ENCODE results near the gene UBC.
"Not testable (repeated sequence)": the region's sequence is repeated elsewhere in the genome, so short reads cannot be mapped to it uniquely, and the experiment has no call there.

UBC gene

DNA sequence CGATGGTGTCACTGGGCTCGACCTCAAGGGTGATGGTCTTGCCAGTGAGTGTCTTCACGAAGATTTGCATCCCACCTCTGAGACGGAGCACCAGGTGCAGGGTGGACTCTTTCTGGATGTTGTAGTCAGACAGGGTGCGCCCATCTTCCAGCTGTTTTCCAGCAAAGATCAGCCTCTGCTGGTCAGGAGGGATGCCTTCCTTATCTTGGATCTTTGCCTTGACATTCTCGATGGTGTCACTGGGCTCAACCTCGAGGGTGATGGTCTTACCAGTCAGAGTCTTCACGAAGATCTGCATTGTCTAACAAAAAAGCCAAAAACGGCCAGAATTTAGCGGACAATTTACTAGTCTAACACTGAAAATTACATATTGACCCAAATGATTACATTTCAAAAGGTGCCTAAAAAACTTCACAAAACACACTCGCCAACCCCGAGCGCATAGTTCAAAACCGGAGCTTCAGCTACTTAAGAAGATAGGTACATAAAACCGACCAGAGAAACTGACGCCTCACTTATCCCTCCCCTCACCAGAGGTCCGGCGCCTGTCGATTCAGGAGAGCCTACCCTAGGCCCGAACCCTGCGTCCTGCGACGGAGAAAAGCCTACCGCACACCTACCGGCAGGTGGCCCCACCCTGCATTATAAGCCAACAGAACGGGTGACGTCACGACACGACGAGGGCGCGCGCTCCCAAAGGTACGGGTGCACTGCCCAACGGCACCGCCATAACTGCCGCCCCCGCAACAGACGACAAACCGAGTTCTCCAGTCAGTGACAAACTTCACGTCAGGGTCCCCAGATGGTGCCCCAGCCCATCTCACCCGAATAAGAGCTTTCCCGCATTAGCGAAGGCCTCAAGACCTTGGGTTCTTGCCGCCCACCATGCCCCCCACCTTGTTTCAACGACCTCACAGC lies 717 bp downstream of the UBC start:
- no peak for DNase-seq

DNA sequence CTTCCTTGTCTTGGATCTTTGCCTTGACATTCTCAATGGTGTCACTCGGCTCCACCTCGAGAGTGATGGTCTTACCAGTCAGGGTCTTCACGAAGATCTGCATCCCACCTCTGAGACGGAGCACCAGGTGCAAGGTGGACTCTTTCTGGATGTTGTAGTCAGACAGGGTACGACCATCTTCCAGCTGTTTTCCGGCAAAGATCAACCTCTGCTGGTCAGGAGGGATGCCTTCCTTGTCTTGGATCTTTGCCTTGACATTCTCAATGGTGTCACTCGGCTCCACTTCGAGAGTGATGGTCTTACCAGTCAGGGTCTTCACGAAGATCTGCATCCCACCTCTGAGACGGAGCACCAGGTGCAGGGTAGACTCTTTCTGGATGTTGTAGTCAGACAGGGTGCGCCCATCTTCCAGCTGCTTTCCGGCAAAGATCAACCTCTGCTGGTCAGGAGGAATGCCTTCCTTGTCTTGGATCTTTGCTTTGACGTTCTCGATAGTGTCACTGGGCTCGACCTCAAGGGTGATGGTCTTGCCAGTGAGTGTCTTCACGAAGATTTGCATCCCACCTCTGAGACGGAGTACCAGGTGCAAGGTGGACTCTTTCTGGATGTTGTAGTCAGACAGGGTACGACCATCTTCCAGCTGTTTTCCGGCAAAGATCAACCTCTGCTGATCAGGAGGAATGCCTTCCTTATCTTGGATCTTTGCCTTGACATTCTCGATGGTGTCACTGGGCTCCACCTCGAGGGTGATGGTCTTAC lies 1.7 kb downstream of the UBC start:
- DNase-seq: not testable (repeated sequence)

DNA sequence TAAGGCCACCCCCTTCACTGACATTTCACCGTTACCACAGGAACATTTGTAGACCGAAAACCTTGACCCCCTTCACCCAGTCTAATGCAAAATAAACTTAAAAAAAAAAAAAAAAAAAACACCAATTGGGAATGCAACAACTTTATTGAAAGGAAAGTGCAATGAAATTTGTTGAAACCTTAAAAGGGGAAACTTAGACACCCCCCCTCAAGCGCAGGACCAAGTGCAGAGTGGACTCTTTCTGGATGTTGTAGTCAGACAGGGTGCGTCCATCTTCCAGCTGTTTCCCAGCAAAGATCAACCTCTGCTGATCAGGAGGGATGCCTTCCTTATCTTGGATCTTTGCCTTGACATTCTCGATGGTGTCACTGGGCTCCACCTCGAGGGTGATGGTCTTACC lies 2.9 kb downstream of the UBC start:
- not testable (repeated sequence) for DNase-seq

DNA sequence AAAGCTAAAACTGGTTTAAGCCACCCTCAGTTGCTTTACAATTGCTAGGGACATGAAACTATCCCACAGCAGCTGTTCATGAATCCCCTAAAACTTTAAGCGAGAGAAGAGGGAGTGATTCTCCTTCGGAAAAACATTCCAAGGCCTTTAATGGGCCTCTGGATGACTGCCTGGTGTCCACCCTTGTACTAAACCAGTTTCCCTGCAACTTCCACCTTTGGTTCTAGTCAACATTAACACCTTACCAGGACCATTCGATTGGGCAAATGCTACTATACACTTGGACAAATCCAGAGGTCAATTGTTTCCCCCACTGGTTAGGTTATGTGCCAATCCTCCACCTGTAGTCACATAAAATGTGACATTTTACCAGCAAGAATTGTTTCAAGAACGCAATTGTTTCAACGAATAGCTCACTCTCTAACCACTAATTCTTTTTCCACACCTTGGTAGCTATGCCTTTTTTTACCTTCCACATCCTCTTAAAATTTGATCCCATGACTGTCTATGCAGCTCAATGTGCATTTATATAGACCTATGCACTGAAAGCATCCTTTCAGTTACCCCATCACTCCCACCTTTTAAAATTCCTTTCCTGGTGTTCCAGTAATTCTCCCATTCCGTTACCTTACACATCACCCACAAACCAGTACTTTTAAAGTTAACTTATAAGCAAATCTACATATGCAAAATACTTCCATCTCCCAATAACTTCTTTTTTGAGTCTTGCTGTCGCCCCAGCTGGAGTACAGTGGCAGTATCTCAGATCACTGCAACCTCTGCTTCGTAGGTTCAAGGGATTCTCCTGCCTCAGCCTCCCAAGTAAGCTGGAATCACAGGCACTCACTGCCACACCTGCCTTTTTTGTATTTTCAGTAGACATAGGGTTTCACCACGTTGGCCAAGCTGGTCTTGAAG lies 3.6 kb downstream of the UBC start:
- DNase-seq: no peak

GRCh38 chr12:124909831-124910560 lies 4.5 kb downstream of the UBC start:
- DNase-seq: no peak

- DNase-seq: no peak
Observed at GRCh38 chr12:124906606-124907261, 7.7 kb downstream of the UBC start.

DNA sequence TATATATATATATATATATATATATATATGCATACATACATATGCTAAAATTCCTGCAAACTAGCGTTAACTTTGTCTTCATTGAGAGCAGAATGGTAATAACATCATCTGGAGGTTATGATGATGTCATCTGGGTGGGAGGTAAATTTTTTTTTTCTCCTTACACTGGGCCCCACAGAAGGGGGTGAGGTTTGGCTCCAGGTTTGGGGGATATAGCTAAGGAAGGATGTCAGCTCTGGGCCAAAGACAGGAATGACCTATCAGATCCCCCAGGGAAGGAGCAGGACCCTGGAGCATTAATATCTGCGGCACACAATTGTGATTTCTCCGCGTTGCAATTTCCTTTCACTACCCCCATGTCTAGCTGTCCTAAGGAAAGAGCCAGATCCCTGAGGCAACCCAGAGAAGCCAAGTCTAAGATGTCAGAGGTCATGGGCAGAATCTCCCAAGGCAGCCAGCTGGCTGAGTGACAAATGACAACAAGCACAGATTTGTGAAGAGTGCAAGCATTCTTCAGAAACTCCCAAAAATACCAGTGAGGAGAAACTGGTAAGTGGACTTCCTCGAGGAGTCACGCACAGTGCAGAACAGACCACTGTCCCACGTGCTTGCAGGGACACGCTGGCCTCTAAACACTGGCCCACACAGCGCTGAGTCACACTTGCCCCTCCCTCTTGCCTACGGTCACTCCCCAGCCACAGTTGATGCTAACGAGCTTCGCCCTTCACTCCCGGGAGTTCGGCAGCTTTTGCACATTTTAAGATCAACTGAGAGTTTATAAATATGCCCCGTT lies 9.9 kb downstream of the UBC start:
- DNase-seq: peak; percentile 71

GRCh38 chr12:124902916-124903315 lies 11.5 kb downstream of the UBC start:
- peak; percentile 66 for DNase-seq

DNA sequence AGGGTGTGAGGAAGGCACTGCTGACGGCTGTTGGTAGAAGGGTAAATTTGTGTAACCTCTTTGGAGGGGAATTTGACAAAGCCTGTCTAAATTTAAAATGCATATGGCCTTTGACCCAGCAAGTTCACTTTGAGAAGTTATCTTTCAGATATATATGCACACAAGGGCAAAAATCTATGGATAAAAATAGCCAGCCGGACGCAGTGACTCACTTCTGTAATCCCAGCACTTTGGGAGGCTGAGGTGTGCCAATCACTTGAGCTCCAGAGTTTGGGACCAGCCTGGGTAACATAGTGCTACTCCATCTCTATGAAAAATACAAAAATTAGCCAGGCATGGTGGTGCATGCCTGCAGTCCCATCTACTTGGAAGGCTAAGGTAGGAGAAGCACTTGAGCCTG lies 13.4 kb downstream of the UBC start:
- peak; percentile 71 for DNase-seq

DNA sequence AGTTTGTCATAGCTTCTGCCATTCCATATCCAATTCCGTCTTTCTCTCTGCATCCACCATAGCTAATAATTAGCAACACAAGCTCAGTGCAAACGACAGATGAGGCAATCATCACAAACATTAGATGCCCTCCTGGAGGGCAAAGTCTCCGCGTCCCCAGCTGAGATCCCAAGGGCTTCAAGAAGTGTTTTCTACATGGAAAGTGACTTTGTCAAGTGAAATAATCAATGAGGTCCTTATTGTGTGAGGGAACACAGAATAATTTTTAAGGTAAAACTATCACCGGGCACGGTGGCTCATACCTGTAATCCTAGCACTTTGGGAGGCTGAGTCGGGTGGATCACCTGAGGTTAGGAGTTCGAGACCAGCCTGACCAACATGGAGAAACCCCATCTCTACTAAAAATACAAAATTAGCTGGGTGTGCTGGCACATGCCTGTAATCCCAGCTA lies 14.1 kb downstream of the UBC start:
- DNase-seq: not testable (repeated sequence)

GRCh38 chr12:124898923-124899294 lies 15.5 kb downstream of the UBC start:
- DNase-seq: no peak

DNA sequence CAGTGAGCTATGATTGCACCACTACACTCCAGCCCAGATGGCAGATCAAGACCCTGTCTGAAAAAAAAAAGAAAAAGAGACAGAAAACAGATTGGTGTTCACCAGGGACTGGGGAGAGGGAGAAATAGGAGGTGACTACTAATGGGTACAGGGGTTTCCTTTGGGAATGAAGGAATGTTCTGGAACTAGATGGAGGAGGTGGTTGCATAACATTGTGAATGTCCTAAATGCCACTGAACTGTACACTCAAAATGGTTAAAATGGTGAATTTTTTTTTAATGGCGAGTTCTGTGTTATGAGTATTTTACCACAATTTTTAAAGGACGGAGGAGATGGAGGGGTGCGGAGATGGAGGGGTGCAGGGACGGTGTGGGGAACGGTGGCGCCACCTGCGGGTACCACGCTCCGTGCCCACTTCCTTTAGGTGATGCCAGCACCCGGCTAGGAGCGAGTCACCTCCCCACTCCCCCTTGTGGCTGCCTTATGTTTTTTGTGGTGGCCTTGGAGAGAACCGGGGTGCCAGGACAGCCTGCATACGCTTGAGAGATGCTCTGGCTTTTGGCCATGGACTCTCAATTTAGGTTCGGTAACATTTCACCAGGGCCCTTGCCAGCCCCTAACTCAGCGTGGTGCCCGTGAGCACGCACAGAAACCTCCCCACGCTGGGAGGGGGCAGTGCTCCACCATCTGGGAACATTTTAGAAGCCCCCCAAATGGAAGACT lies 16.1 kb downstream of the UBC start:
- peak; percentile 45 for DNase-seq

GRCh38 chr12:124896461-124896860 lies 18.0 kb downstream of the UBC start:
- DNase-seq: no peak

DNA sequence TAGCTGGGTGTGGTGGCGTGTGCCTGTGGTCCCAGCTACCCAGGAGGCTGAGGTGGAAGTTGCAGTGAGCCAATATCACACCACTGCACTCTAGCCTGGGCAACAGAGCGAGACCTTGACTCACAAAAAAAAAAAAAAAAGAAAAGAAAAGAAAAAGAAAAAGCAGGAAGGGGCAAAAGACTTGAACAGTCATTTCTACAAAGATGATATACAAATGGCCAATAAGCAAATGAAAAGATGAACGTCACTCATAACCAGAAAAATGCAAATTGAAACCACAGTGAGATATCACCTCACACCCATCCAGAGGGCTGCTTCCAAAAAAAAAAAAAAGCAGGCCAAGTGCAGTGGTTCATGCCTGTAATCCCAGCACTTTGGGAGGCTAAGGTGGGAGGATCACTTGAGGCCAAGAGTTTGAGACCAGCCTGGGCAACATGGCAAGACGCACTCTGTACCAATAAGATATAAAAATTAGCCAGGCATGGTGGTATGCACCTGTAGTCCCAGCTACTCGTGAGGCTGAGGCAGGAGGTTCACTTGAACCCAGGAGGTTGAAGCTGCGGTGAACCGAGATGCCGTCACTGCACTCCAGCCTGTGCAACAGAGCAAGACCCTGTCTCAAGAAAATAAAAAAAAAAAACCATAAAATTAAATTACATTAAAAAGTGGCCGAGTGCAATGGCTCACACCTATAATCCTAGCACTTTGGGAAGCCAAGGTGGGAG lies 20.5 kb downstream of the UBC start:
- DNase-seq: no peak

DNA sequence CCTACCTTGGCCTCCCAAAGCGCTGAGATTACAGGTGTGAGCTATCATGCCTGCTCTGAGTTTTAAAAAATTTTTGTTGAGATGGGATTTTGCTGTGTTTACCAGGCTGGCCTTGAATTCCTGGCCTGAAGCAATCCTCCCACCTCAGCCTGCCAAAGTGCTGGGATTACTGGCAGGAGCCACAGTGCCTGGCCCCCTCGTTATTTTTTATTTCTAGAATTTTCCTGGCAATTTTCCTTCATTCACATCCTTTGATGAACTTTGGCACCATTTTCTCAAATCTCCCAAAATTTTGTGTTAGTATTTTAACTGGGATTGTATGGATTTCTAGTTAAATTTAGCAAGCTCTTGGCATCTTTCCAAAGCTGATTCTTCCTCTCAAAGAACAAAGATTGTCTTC lies 26.2 kb downstream of the UBC start:
- no peak for DNase-seq

DNA sequence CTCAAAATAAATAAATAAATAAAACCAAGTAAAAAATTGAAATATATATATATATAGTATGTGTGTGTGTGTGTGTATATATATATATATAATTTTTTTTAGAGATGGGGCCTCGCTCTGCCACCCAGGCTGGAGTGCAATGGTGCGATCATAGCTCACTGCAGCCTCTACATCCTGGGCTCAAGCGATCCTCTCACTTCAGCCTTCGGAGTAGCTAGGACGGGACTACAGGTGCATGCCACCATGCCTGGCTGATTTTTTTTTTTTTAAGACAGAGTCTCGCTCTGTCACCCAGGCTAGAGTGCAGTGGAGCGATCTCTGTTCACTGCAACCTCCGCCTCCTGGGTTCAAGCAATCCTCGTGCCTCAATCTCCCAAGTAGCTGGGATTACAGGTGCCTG lies 26.7 kb downstream of the UBC start:
- DNase-seq: not testable (repeated sequence)

GRCh38 chr12:124884587-124885438 lies 29.6 kb downstream of the UBC start:
- no peak for DNase-seq
